ENCODE measurements around the gene FBXW5. TPM values are rescaled to one million over a fixed set of nuclear protein-coding genes. Genes with fewer than 3 reads are reported as not detected.

FBXW5 gene
- total RNA-seq, 1 experiment from 2014 or later = 50.8 TPM

- no peak overlapping the region for H3K4me3 Mint-ChIP-seq (ENCODE audit: low read depth, unreplicated experiment)
- H3K9me3 Mint-ChIP-seq (ENCODE audit: low read depth, unreplicated experiment) = no peaks in the 10 kb centered on the region
- BruUV-seq (replicated peaks) = no TSS peak
- no peaks in the 10 kb centered on the region for H3K27me3 Mint-ChIP-seq (ENCODE audit: unreplicated experiment)
- no peak for DNase-seq
- peaks cover 72% of the 10 kb centered on the region for H3K36me3 Mint-ChIP-seq (ENCODE audit: insufficient read depth, unreplicated experiment)
- TF ChIP-seq CTCF (IDR thresholded peaks at IDR 0.05; ENCODE audit: unreplicated experiment) = no peak
- H3K27ac Mint-ChIP-seq (ENCODE audit: unreplicated experiment) = peak overlapping the region; percentile 42
- CTCF ChIA-PET = no interaction called here
- intact Hi-C loops (cut with micrococcal nuclease; ENCODE audit: unreplicated experiment) = no loop called here
- H3K4me1 Mint-ChIP-seq (ENCODE audit: low read depth, unreplicated experiment) = peaks cover 8% of the 10 kb centered on the region
Observed at GRCh38 chr9:136945333-136946227, 1.0 kb upstream of the FBXW5 start.

DNA sequence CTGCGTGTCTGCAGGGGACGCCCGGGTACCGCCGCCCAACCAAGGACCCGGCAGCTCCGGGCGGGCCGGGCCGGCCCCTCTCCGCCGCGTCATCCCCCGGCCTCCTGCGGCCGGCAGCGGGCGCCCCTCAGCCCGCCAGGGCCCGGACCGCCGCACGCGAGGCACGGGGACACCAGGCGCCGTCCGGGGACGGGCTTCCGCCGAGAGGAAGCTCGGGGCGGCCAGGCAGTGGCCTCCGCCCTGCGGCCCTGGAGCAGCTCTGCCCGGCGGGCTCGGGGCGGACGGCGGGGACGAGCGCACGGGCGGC, 373 bp downstream of the FBXW5 start:
- H3K4me1 Mint-ChIP-seq (ENCODE audit: low read depth, unreplicated experiment) = peaks cover 13% of the 10 kb centered on the region
- no peak for TF ChIP-seq CTCF (IDR thresholded peaks at IDR 0.05; ENCODE audit: unreplicated experiment)
- intact Hi-C loops (cut with micrococcal nuclease; ENCODE audit: unreplicated experiment) = no loop called here
- no peaks in the 10 kb centered on the region for H3K9me3 Mint-ChIP-seq (ENCODE audit: low read depth, unreplicated experiment)
- peak; percentile 55 for DNase-seq
- CTCF ChIA-PET = interaction anchor here (0.6 to 1.0 kb wide), 2 partner anchors 85 to 151 kb away, joined by 3 to 4 read pairs; no protein-coding TSS in a partner anchor
- H3K36me3 Mint-ChIP-seq (ENCODE audit: insufficient read depth, unreplicated experiment) = peaks cover 69% of the 10 kb centered on the region
- H3K4me3 Mint-ChIP-seq (ENCODE audit: low read depth, unreplicated experiment) = peak overlapping the region; percentile 63
- H3K27ac Mint-ChIP-seq (ENCODE audit: unreplicated experiment) = peak overlapping the region; percentile 30
- BruUV-seq (replicated peaks) = no TSS peak
- H3K27me3 Mint-ChIP-seq (ENCODE audit: unreplicated experiment) = no peaks in the 10 kb centered on the region

- H3K4me3 Mint-ChIP-seq (ENCODE audit: low read depth, unreplicated experiment) = peak overlapping the region; percentile 63
- peak overlapping the region; percentile 30 for H3K27ac Mint-ChIP-seq (ENCODE audit: unreplicated experiment)
- no TSS peak for BruUV-seq (replicated peaks)
- H3K4me1 Mint-ChIP-seq (ENCODE audit: low read depth, unreplicated experiment) = peaks cover 15% of the 10 kb centered on the region
- H3K9me3 Mint-ChIP-seq (ENCODE audit: low read depth, unreplicated experiment) = no peaks in the 10 kb centered on the region
- CTCF ChIA-PET = interaction anchor here (1.0 kb wide), 1 partner anchor 86 kb away, joined by 4 read pairs; no protein-coding TSS in a partner anchor
- H3K36me3 Mint-ChIP-seq (ENCODE audit: insufficient read depth, unreplicated experiment) = peaks cover 75% of the 10 kb centered on the region
- peak; percentile 46 for DNase-seq
- intact Hi-C loops (cut with micrococcal nuclease; ENCODE audit: unreplicated experiment) = no loop called here
- TF ChIP-seq CTCF (IDR thresholded peaks at IDR 0.05; ENCODE audit: unreplicated experiment) = no peak
- H3K27me3 Mint-ChIP-seq (ENCODE audit: unreplicated experiment) = no peaks in the 10 kb centered on the region
Observed at GRCh38 chr9:136943291-136944211, 987 bp downstream of the FBXW5 start.

- Mint-ChIP-seq H3K4me1 (ENCODE audit: low read depth, unreplicated experiment) (peaks cover 15% of the 10 kb centered on the region), H3K9me3 (ENCODE audit: low read depth, unreplicated experiment) (no peaks in the 10 kb centered on the region), H3K4me3 (ENCODE audit: low read depth, unreplicated experiment) (peak overlapping the region; percentile 63), H3K27me3 (ENCODE audit: unreplicated experiment) (no peaks in the 10 kb centered on the region), H3K27ac (ENCODE audit: unreplicated experiment) (no peak overlapping the region), H3K36me3 (ENCODE audit: insufficient read depth, unreplicated experiment) (peaks cover 78% of the 10 kb centered on the region)
- no peak for DNase-seq
- no peak for TF ChIP-seq CTCF (IDR thresholded peaks at IDR 0.05; ENCODE audit: unreplicated experiment)
- intact Hi-C loops (cut with micrococcal nuclease; ENCODE audit: unreplicated experiment) = no loop called here
- CTCF ChIA-PET = no interaction called here
- no TSS peak for BruUV-seq (replicated peaks)
Observed at GRCh38 chr9:136942881-136943230, 1.7 kb downstream of the FBXW5 start.
